Inferior parietal cortex (tissue), 1 donor: Measurements from ENCODE around the gene FAM227A.
"Not testable (repeated sequence)": the region's sequence is repeated elsewhere in the genome, so short reads cannot be mapped to it uniquely, and the experiment has no call there.

Experiments used
- DNase-seq: peaks from one replicate; pipeline ENCODE4 v3.0.0-alpha.2; 2016; ENCODE audit errors: extremely low spot score

FAM227A gene

GRCh38 chr22:38611559-38611958 lies 44.6 kb downstream of the FAM227A start:
- DNase-seq = no peak

GRCh38 chr22:38610234-38610633 lies 46.0 kb downstream of the FAM227A start:
- no peak for DNase-seq

GRCh38 chr22:38608992-38609750 lies 47.0 kb downstream of the FAM227A start:
- DNase-seq = peak; percentile 45

- no peak for DNase-seq
Measured at GRCh38 chr22:38607680-38608079, 48.5 kb downstream of the FAM227A start.

GRCh38 chr22:38602166-38602565 lies 54.0 kb downstream of the FAM227A start:
- DNase-seq = no peak

GRCh38 chr22:38601221-38601764 lies 54.9 kb downstream of the FAM227A start:
- DNase-seq = no peak

- no peak for DNase-seq
Measured at GRCh38 chr22:38599466-38599865, 56.7 kb downstream of the FAM227A start.

- not testable (repeated sequence) for DNase-seq
Measured at GRCh38 chr22:38582923-38583322, 73.3 kb downstream of the FAM227A start.

- DNase-seq = no peak
Measured at GRCh38 chr22:38578505-38578904, 77.7 kb downstream of the FAM227A start.

GRCh38 chr22:38572065-38572464 lies 84.1 kb downstream of the FAM227A start:
- peak; percentile 74 for DNase-seq

- peak; percentile 75 for DNase-seq
Measured at GRCh38 chr22:38570779-38571364, 85.3 kb downstream of the FAM227A start.

- DNase-seq = peak; percentile 14
Measured at GRCh38 chr22:38569972-38570778, 86.0 kb downstream of the FAM227A start, which contains the start of gene DMC1. Gene DMC1 (minus strand): TSS chr22:38570183. CDS start chr22:38568256, 1,927 bp downstream.

- no peak for DNase-seq
Measured at GRCh38 chr22:38569181-38569971, 86.8 kb downstream of the FAM227A start.

- DNase-seq = peak; percentile 14
Measured at GRCh38 chr22:38567531-38568285, 88.5 kb downstream of the FAM227A start.

- peak; percentile 72 for DNase-seq
Measured at GRCh38 chr22:38566726-38567504, 89.3 kb downstream of the FAM227A start.

GRCh38 chr22:38565441-38565840 lies 90.8 kb downstream of the FAM227A start:
- DNase-seq = no peak

- DNase-seq = no peak
Measured at GRCh38 chr22:38564669-38565068, 91.5 kb downstream of the FAM227A start.

GRCh38 chr22:38554281-38554680 lies 101.9 kb downstream of the FAM227A start:
- no peak for DNase-seq

GRCh38 chr22:38549101-38549894 lies 106.9 kb downstream of the FAM227A start:
- no peak for DNase-seq
